ENCODE data around the gene WIF1.

WIF1 gene

DNA sequence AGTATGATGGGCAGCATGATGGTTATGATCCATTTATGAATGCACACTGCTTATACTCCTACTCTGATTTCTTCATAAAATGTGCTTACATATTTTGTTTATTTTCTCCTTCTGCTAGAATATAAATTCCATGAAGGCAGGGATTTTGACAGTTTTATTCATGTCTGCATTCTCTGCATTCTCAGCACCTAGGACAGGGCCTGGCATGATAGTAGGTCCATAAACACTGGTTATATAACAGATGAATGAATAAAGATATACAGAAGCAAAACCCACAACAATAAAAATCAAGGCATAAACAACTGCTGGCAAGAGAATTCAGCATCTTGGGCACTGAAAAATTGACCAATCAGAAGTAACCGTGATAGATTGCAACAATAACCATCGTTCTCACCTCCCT, 115.4 kb downstream of the WIF1 start:
- no peak overlapping the region for H3K4me3 ChIP-seq (ENCODE audit: low read depth, low read length)
- no peak overlapping the region for H3K4me2 ChIP-seq (ENCODE audit: low read length)
- no peak overlapping the region for H2AFZ ChIP-seq
- no peak overlapping the region for H3K27ac ChIP-seq
- H3K27me3 ChIP-seq (ENCODE audit: control insufficient read depth, insufficient read depth, low read length), result no peaks in the 10 kb centered on the region
- TF ChIP-seq, protein P1, sequence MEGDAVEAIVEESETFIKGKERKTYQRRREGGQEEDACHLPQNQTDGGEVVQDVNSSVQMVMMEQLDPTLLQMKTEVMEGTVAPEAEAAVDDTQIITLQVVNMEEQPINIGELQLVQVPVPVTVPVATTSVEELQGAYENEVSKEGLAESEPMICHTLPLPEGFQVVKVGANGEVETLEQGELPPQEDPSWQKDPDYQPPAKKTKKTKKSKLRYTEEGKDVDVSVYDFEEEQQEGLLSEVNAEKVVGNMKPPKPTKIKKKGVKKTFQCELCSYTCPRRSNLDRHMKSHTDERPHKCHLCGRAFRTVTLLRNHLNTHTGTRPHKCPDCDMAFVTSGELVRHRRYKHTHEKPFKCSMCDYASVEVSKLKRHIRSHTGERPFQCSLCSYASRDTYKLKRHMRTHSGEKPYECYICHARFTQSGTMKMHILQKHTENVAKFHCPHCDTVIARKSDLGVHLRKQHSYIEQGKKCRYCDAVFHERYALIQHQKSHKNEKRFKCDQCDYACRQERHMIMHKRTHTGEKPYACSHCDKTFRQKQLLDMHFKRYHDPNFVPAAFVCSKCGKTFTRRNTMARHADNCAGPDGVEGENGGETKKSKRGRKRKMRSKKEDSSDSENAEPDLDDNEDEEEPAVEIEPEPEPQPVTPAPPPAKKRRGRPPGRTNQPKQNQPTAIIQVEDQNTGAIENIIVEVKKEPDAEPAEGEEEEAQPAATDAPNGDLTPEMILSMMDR (IDR thresholded peaks at IDR 0.05), result no peak
- H3K4me1 ChIP-seq, result no peaks in the 10 kb centered on the region
- no peaks in the 10 kb centered on the region for H3K36me3 ChIP-seq (ENCODE audit: control insufficient read depth, insufficient read depth, low read length)
- no peaks in the 10 kb centered on the region for H3K79me2 ChIP-seq
- H3K9me3 ChIP-seq (ENCODE audit: control insufficient read depth, low read length), result no peaks in the 10 kb centered on the region
- H3K9ac ChIP-seq, result no peak overlapping the region

DNA sequence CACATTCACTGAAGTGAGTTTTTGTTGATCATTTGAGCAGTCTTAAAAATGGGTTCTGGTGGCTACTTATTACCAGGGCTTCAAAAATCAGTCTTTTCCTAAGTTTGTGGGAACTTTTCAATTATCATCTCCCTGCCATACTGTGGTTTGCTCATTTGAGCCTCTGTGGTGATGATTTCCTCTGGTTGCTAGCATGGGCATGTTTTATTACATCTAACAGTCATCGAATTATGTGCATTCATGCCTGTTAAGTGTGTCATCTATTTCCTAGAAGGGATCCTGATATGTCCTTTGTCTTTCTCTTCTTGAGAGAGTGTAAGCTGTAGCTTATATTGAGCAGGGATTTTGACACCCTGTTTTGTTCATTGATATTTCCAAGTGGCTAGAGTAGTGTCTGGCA, 116.8 kb downstream of the WIF1 start:
- no peaks in the 10 kb centered on the region for H3K4me1 ChIP-seq
- no peak overlapping the region for H3K4me2 ChIP-seq (ENCODE audit: low read length)
- TF ChIP-seq, protein P1 (IDR thresholded peaks at IDR 0.05), result no peak
- H3K9ac ChIP-seq, result no peak overlapping the region
- no peaks in the 10 kb centered on the region for H3K79me2 ChIP-seq
- no peaks in the 10 kb centered on the region for H3K36me3 ChIP-seq (ENCODE audit: control insufficient read depth, insufficient read depth, low read length)
- H3K27me3 ChIP-seq (ENCODE audit: control insufficient read depth, insufficient read depth, low read length), result no peaks in the 10 kb centered on the region
- H3K27ac ChIP-seq, result no peak overlapping the region
- H3K9me3 ChIP-seq (ENCODE audit: control insufficient read depth, low read length), result no peaks in the 10 kb centered on the region
- no peak overlapping the region for H2AFZ ChIP-seq
- H3K4me3 ChIP-seq (ENCODE audit: low read depth, low read length), result no peak overlapping the region
